NT2/D1 (cell line): ENCODE results near the gene PFAS.
"Not testable (repeated sequence)": the region's sequence is repeated elsewhere in the genome, so short reads cannot be mapped to it uniquely, and the experiment has no call there.

Source experiments
- DNase-seq: peaks from one replicate; pipeline ENCODE4 v3.0.0-alpha.2; 2011; ENCODE audit warnings: low read depth, low spot score
- H3K27me3 ChIP-seq: 2 replicates; pipeline ENCODE4 v1.6.0; 2011; ENCODE audit warnings: mild to moderate bottlenecking; ENCODE audit not compliant: insufficient read length, insufficient read depth
- H3K36me3 ChIP-seq: 2 replicates; pipeline ENCODE4 v1.6.1; 2011; ENCODE audit warnings: mild to moderate bottlenecking, low read length, mixed read lengths; ENCODE audit not compliant: insufficient read depth, insufficient read length
- H3K4me1 ChIP-seq: 2 replicates; pipeline ENCODE4 v1.5.1; 2011; ENCODE audit not compliant: insufficient read depth, insufficient read length
- H3K4me3 ChIP-seq: 2 replicates; pipeline ENCODE4 v1.5.1; 2011; ENCODE audit warnings: low read depth; ENCODE audit not compliant: insufficient read length
- H3K9ac ChIP-seq: 2 replicates; pipeline ENCODE4 v1.6.0; 2011; ENCODE audit warnings: low read depth; ENCODE audit not compliant: insufficient read length
- H3K9me3 ChIP-seq: 2 replicates; pipeline ENCODE4 v1.5.1; 2011; ENCODE audit warnings: mild to moderate bottlenecking, low read length; ENCODE audit not compliant: insufficient read depth
- SUZ12 ChIP-seq: IDR thresholded peaks from 2 replicates; pipeline ENCODE4 v1.6.1; 2011; ENCODE audit not compliant: insufficient read length, insufficient read depth; ENCODE audit errors: extremely low read depth
- YY1 ChIP-seq: IDR thresholded peaks from 2 replicates; pipeline ENCODE4 v1.6.1; 2011; ENCODE audit not compliant: insufficient read length, insufficient read depth
- ZNF274 ChIP-seq: IDR thresholded peaks from 2 replicates; pipeline ENCODE4 v1.6.1; 2011; ENCODE audit warnings: mild to moderate bottlenecking, low read depth, low read length

PFAS gene

DNA sequence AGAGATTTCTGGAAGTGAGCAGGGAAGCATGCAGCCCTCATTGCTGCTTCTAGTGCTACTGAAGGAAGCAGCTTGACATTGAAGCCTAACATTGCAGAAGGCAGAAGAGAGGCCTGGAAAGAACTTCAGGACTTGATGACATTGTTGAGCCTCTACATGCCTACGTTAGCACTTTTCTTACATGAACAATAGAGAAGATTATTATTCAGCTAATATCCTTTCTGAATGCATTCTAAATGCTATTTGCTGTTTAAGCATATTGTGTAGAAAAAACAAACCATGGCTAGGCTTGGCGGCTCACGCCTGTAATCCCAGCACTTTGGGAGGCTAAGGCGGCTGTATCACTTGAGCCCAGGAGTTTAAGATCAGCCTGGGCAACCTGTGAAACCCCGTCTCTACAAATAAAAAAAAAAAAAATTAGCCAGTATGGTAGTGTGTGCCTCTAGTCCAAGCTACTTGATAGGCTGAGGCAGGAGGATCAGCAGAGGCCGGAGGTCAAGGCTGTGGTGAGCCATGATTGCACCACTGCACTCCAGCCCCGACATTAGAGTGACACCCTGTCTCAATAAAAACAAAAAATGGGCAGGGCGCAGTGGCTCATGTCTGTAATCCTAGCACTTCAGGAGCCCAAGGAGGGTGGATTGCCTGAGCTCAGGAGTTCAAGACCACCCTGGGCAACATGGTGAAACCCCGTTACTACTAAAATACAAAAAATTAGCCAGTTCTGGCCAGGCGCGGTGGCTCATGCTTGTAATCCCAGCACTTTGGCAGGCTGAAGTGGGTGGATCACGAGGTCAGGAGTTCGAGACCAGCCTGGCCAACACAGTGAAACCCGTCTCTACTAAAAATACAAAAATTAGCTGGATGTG is 36.5 kb upstream of the PFAS start:
- TF ChIP-seq YY1 (no peak), SUZ12 (no peak), ZNF274 (no peak)
- Histone ChIP-seq H3K9ac (peak overlapping the region; percentile 32), H3K36me3 (peaks cover 15% of the 10 kb centered on the region), H3K4me1 (peaks cover 1% of the 10 kb centered on the region), H3K9me3 (no peaks in the 10 kb centered on the region), H3K4me3 (no peak overlapping the region), H3K27me3 (no peaks in the 10 kb centered on the region)
- no peak for DNase-seq

DNA sequence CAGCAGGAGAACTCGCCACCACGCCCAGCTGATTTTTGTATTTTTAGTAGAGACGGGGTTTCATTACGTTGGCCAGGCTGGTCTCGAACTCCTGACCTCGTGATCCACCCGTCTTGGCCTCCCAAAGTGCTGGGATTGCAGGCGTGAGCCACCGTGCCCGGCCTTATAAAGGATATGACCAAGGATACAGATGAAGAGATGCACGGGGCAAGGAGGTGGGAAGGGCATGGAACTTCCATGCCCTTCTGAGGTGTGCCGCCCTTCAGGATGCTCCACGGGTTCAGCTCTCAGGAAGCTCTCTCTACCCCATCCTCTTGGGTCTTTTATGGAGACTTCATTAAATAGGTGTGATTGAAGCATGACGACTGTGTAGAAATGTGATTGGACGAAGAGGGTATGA is 35.1 kb upstream of the PFAS start:
- not testable (repeated sequence) for H3K4me3 ChIP-seq

DNA sequence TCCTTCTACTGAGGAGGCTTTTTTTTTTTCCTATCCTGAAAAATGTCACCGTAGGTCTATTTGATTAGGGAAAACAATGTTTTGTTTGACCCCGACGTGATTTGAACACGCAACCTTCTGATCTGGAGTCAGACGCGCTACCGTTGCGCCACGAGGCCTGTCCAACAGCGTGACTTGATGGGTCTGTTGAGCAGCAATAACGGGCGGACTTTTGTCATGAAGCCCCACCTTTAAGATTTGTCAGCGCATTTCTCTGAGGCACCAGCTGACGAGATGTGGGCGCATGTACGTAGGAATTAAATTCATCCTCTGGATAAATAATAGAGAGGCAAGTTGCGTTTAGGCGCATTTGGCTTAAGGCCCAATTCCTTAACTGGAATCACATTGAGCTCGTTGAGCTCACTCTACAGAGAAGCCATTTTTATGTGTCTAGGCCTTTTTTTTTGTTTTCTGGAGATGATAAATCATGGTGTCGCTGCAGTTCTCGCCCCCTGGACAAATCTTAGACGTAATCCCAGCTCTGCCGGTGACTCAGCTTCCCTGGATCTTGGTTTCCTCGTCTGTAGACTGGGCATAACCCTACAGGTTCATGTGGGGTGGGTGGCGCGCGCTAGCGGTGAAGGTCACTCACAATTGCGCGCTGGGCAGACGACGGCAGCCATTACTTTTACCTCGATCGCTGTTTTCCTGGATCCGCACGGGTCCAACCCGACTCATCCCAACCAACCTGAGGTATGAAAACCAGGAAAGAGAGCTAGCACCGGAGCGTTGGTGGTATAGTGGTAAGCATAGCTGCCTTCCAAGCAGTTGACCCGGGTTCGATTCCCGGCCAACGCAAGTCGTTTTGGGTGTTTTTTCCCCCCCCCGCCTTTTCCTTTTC is 28.1 kb upstream of the PFAS start:
- Histone ChIP-seq H3K4me3 (peak overlapping the region; percentile 62), H3K27me3 (no peaks in the 10 kb centered on the region), H3K4me1 (peaks cover 3% of the 10 kb centered on the region), H3K9me3 (no peaks in the 10 kb centered on the region), H3K36me3 (peaks cover 4% of the 10 kb centered on the region), H3K9ac (peak overlapping the region; percentile 82)
- no peak for DNase-seq
- no peak for TF ChIP-seq SUZ12
- TF ChIP-seq YY1, result peak; percentile 57

More for the DNA sequence above, 35.1 kb upstream of the PFAS start:
- not testable (repeated sequence) for DNase-seq, H3K36me3 ChIP-seq, H3K9ac ChIP-seq, H3K9me3 ChIP-seq, H3K4me1 ChIP-seq, H3K27me3 ChIP-seq

DNA sequence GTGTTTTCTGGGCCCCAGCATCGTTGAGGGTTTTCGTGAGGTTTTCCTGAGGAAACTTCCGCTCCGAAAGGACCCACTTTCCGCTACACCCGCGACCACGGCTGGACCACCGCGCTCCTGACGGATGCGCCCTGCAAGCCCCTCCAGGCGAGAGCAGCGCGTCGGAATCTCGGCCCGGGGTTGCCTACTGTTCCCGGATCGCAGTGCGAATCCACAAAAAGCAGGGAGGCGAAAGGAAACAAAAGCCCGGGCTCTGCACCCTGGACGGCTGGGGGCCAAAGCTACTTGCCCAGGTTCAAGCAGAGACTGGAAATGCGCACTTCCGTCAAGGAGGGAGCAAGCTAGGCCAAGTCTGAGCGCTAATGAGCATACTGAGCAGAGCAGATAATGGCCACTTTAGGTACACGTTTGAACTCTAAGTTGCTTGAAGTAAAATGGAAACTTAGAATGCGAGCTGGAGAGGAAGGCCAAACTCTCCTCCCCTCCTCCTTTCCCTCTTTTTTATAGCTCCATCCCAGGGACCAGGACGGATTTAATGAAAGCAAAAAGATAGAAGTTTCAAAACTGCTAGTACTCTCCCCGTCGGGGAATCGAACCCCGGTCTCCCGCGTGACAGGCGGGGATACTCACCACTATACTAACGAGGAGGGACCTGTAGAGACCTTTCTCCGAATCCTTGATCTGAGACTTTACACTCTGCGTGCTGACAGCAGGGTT is 27.3 kb upstream of the PFAS start:
- no peak for DNase-seq
- Histone ChIP-seq H3K4me3 (peak overlapping the region; percentile 62), H3K36me3 (peaks cover 4% of the 10 kb centered on the region), H3K27me3 (no peaks in the 10 kb centered on the region), H3K9me3 (no peaks in the 10 kb centered on the region), H3K4me1 (peaks cover 3% of the 10 kb centered on the region), H3K9ac (peak overlapping the region; percentile 82)
- TF ChIP-seq ZNF274, result no peak
- no peak for TF ChIP-seq SUZ12
- TF ChIP-seq YY1, result no peak

DNA sequence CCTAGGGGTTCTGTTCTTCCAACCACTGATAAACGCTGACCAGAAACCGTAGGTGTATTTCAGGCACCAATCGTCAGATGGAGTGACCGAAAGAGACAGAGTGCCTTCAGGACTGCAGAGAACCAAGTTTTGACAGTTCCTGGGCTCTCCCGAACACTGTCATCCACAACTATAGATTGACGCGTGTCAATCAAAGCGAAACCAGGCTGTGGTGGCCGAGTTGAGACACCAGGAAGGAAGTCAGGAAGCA is 26.8 kb upstream of the PFAS start:
- Histone ChIP-seq H3K36me3 (peaks cover 8% of the 10 kb centered on the region), H3K9ac (peak overlapping the region; percentile 58), H3K4me1 (peaks cover 3% of the 10 kb centered on the region), H3K9me3 (no peaks in the 10 kb centered on the region), H3K27me3 (no peaks in the 10 kb centered on the region), H3K4me3 (peak overlapping the region; percentile 62)
- no peak for DNase-seq
- no peak for TF ChIP-seq YY1
- TF ChIP-seq SUZ12, result no peak
- TF ChIP-seq ZNF274, result no peak

DNA sequence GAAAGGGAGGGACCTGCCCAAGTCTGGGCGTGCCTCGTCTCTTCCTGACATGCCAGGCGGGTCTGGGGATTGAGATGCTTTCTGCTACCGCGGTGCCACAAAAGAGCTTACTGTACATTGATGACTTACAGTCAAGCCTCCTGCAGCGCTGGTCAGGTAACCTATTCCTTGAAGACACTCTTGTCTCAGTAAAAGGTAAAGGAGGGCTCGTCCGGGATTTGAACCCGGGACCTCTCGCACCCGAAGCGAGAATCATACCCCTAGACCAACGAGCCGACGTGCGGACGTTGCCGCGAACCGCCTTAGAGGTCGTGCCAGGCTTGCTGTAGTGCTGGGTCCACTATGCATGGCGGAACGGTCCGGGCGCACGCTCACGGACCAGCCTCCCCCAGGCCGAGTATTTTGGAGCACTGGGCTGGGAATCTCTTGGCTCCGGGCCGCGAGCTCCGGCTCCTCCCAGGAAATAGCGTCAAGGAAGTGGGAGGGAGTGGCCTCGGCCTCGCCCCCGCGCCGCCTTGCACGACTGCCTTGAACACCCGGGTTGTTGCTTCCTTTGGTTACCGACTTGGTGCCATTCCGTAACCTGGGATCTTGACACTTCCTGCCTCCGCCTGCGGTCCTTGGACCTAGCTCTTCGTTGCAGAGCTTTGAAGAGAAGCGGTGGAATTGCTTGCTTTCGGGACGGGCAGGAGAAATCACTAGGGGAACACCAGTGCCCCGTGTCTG is 26.3 kb upstream of the PFAS start:
- H3K36me3 ChIP-seq, result peaks cover 13% of the 10 kb centered on the region
- peak overlapping the region; percentile 62 for H3K4me3 ChIP-seq
- no peak for DNase-seq
- H3K27me3 ChIP-seq, result no peaks in the 10 kb centered on the region
- peaks cover 3% of the 10 kb centered on the region for H3K4me1 ChIP-seq
- no peaks in the 10 kb centered on the region for H3K9me3 ChIP-seq
- no peak for TF ChIP-seq SUZ12
- TF ChIP-seq YY1, result no peak
- no peak for TF ChIP-seq ZNF274
- H3K9ac ChIP-seq, result peak overlapping the region; percentile 73
